ENCODE results near the gene SLC7A7. TPM values are rescaled to one million over a fixed set of nuclear protein-coding genes. Genes with fewer than 3 reads are reported as not detected.

The SLC7A7 gene
- total RNA-seq, 1 donor from 2014 or later = 9.7 TPM

DNA sequence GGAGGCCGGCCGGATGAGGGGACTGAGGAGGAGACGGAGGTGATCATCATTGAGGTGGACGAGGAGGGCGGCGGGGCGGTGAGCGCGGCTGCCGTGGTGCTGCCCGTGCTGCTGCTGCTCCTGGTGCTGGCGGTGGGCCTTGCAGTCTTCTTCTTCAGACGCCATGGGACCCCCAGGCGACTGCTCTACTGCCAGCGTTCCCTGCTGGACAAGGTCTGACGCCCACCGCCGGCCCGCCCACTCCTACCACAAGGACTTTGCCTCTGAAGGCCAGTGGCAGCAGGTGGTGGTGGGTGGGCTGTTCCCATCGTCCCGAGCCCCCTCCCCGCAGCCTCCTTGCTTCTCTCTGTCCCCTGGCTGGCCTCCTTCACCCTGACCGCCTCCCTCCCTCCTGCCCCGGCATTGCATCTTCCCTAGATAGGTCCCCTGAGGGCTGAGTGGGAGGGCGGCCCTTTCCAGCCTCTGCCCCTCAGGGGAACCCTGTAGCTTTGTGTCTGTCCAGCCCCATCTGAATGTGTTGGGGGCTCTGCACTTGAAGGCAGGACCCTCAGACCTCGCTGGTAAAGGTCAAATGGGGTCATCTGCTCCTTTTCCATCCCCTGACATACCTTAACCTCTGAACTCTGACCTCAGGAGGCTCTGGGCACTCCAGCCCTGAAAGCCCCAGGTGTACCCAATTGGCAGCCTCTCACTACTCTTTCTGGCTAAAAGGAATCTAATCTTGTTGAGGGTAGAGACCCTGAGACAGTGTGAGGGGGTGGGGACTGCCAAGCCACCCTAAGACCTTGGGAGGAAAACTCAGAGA is 30.8 kb upstream of the SLC7A7 start:
- no peak for ATAC-seq
- peak; percentile 64 for DNase-seq (ENCODE audit: low spot score)
- intact Hi-C loops (cut with DNase I) = loop anchor here (10.0 kb wide), 1 partner anchor 261 kb away; the partner anchor contains the start of gene DAD1

DNA sequence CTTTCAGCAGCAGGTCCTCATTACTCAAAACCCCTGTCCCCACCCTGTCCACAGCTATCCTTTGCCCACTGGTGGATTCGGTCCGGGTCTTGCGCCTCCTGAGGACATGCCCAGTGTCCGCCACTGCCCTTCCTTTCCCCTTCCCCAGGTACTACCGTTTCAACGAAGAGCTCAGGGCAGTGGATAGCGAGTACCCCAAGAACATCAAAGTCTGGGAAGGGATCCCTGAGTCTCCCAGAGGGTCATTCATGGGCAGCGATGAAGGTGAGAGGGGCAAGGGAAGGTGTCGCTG is 29.8 kb upstream of the SLC7A7 start:
- intact Hi-C loops (cut with DNase I) = loop anchor here (10.0 kb wide), 1 partner anchor 260 kb away; the partner anchor contains the start of gene DAD1
- no peak for ATAC-seq
- no peak for DNase-seq (ENCODE audit: low spot score)

DNA sequence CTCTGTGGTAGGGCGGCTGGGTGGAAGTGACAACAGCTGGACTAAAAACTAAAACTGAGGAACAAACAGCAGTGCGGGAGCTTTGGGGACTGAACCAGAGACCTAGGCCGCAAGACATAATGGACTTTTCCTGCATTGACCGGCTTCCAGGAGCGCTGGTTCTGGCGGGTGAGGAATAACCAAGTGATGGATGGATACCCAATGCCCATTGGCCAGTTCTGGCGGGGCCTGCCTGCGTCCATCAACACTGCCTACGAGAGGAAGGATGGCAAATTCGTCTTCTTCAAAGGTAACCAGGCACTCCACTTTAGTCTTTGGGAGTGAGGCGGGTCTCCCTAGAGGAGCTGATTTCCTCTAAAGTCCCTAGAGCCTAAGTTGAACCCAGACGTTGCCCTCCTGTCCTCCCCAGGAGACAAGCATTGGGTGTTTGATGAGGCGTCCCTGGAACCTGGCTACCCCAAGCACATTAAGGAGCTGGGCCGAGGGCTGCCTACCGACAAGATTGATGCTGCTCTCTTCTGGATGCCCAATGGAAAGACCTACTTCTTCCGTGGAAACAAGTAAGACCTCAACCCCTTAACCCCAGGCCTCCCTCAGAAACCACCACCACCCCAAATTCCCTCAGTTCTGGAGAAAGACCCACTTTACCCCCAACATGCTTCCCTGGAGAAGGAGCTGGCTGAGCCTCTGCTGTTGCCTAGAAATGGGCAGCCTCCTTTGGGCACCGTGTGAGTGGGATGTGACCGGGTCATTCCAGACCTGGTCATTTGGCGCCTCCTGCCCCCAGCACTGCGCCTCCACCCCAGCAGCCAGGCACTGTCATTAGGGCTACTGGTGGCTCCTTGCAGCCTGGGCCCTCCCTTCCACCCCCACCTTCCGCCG is 29.2 kb upstream of the SLC7A7 start:
- intact Hi-C loops (cut with DNase I) = loop anchor here (10.0 kb wide), 1 partner anchor 260 kb away; the partner anchor contains the start of gene DAD1
- no peak for DNase-seq (ENCODE audit: low spot score)
- ATAC-seq = no peak

DNA sequence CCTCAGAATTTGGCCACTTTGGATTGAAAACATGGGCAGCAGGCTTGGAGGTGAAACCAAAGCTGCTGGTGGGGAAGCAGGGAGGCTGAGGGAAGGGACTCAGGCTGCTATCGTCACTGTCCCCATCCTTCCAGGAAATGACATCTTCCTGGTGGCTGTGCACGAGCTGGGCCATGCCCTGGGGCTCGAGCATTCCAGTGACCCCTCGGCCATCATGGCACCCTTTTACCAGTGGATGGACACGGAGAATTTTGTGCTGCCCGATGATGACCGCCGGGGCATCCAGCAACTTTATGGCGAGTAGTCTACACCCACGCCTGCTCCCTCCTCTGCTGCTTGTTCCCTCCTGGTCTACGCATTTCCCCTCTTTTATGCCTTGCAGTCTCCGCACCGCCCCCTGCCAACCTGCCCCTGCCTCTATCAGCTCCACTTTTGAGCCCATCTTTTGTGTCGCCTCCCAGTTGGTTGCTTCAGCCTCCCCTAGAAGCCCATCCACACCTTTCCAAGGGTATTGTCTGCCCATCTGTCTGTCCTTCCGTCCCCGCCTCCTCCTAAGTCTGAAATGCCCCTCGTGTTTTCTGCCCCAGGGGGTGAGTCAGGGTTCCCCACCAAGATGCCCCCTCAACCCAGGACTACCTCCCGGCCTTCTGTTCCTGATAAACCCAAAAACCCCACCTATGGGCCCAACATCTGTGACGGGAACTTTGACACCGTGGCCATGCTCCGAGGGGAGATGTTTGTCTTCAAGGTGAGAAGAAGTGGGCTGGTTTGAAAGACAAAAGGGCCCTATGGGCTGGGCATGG is 28.1 kb upstream of the SLC7A7 start:
- ATAC-seq (no peak), DNase-seq (ENCODE audit: low spot score) (peak; percentile 54)
- intact Hi-C loops (cut with DNase I) = loop anchor here (10.0 kb wide), 1 partner anchor 259 kb away; the partner anchor contains the start of gene DAD1

GRCh38 chr14:22842211-22843122 is 27.2 kb upstream of the SLC7A7 start:
- ATAC-seq (no peak), DNase-seq (ENCODE audit: low spot score) (peak; percentile 53)
- intact Hi-C loops (cut with DNase I) = loop anchor here (10.0 kb wide), 1 partner anchor 258 kb away; the partner anchor contains the start of gene DAD1

DNA sequence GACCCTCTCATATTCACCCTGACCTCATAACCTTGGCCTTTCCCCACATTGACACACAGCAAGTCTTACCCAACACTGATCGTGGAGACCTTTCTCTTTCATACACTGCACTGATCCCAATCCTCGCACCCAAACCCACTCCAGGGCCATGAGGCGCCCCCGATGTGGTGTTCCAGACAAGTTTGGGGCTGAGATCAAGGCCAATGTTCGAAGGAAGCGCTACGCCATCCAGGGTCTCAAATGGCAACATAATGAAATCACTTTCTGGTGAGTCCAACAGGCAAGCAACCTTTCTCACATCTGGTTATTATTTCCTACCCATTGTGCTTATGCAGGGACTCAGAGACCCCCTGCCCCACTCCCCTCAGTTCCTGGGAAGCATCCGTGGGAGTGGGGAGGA is 26.5 kb upstream of the SLC7A7 start:
- peak; percentile 45 for DNase-seq (ENCODE audit: low spot score)
- no peak for ATAC-seq
- intact Hi-C loops (cut with DNase I) = loop anchor here (10.0 kb wide), 1 partner anchor 257 kb away; the partner anchor contains the start of gene DAD1

- intact Hi-C loops (cut with DNase I) = loop anchor here (10.0 kb wide), 1 partner anchor 257 kb away; the partner anchor contains the start of gene DAD1
- DNase-seq (ENCODE audit: low spot score) = peak; percentile 50
- ATAC-seq = no peak
Measured at GRCh38 chr14:22841311-22841710, 26.1 kb upstream of the SLC7A7 start.

DNA sequence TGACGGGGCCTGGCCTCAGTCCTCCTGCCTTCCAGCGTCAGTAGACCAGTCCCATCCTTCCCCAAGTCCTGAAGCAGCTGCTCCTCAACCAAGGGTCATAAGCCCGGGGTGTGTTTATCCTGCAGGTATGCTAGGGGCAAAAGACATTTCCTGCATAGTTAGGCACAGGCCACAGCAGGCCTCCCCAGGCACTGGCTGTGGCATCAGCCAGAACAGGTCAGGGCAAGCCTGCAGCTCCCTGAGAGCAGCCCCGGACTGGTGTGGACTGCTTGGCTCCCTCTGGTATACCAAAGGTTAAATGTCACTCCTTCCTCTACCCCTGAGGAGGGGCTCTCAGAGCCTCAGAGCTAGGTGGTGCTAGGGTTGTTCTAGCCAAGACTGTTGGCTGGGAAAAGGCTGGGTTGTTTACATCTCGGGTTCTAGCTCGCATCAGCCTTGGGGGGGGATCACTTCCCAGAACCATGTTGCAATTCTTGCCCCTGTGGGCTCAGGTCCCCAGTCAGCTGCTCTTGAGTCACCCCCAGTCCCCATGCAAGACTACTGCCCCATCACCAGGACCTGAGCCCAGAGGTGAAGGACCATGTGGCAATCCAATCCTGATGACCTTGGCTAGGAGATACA is 24.0 kb upstream of the SLC7A7 start:
- DNase-seq (ENCODE audit: low spot score) = peak; percentile 59
- intact Hi-C loops (cut with DNase I) = no loop called here
- ATAC-seq = no peak

DNA sequence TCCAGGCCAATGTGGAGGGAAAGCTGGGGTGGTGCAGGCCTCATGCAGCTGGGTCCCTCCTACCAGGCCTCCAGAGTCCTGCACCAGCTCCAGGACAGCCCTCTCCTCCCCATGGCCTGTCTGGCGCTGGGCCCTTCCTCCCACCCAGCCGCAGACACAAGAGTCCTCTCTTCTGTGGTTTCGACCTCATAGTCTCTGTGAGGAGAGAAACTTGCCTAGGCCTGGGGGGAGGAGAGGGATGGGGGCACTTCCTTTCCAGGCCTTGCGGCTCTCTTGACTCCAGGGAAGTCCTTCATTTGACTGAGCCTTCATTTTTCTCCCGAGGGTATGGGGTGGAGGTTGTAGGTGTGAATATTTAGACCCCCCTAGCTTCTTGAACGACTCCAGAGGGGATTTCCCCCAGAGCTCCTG is 23.4 kb upstream of the SLC7A7 start:
- DNase-seq (ENCODE audit: low spot score) (peak; percentile 80), ATAC-seq (peak; percentile 59)
- intact Hi-C loops (cut with DNase I) = no loop called here

GRCh38 chr14:22837750-22838538 is 22.7 kb upstream of the SLC7A7 start:
- intact Hi-C loops (cut with DNase I) = no loop called here
- DNase-seq (ENCODE audit: low spot score) (peak; percentile 80), ATAC-seq (peak; percentile 81)

- intact Hi-C loops (cut with DNase I) = no loop called here
- DNase-seq (ENCODE audit: low spot score) = peak; percentile 80
- peak; percentile 23 for ATAC-seq
Measured at GRCh38 chr14:22837114-22837749, 22.0 kb upstream of the SLC7A7 start.

- intact Hi-C loops (cut with DNase I) = no loop called here
- ATAC-seq = peak; percentile 87
- peak; percentile 90 for DNase-seq (ENCODE audit: low spot score)
Measured at GRCh38 chr14:22836301-22837113, 21.3 kb upstream of the SLC7A7 start, which contains the start of gene MMP14. MMP14 (plus strand) TSS chr14:22836585; CDS start chr14:22836818, 233 bp downstream.

DNA sequence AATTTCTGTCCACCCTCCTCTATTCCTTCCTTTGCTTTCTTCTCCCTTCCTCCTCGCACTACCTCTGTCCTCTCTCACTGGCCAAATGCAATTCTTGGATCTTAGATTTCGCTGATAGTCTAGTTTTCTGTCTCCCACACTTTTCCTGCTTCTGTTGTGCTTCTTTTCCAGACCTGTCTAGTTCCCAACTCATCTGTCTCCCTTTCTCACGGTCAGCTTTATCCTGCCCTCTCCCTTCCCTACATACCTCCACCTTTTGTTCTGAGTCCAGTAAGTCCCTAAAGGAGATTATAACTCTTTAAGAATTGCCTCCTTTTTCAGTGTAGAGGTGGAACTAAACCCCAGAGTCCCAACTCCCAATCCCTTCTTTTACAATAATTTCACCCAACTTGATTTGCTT is 20.3 kb upstream of the SLC7A7 start:
- ATAC-seq (no peak), DNase-seq (ENCODE audit: low spot score) (no peak)
- intact Hi-C loops (cut with DNase I) = loop anchor here (1.0 kb wide), 1 partner anchor 18 kb away; no protein-coding TSS in a partner anchor

- DNase-seq (ENCODE audit: low spot score) = no peak
- intact Hi-C loops (cut with DNase I) = no loop called here
- no peak for ATAC-seq
Measured at GRCh38 chr14:22830443-22831010, 15.3 kb upstream of the SLC7A7 start.

Data from sciatic nerve (tissue), 2 donors.